ENCODE measurements around the gene BANF2. TPM values are rescaled to one million over a fixed set of nuclear protein-coding genes. Genes with fewer than 3 reads are reported as not detected.

Gene BANF2
- total RNA-seq, 6 experiments from 2014 or later = not detected

- TF ChIP-seq CTCF (IDR thresholded peaks at IDR 0.05) = no peak
- peaks cover 99% of the 10 kb centered on the region for H3K4me1 Mint-ChIP-seq (ENCODE audit: low read depth)
- H3K27me3 Mint-ChIP-seq (ENCODE audit: insufficient read depth) = peaks cover 3% of the 10 kb centered on the region
- H3K4me3 Mint-ChIP-seq = no peak overlapping the region
- no peak for DNase-seq
- no peaks in the 10 kb centered on the region for H3K9me3 Mint-ChIP-seq
- peaks cover 52% of the 10 kb centered on the region for H3K36me3 Mint-ChIP-seq (ENCODE audit: low read depth)
- peak overlapping the region; percentile 47 for H3K27ac Mint-ChIP-seq
Observed at GRCh38 chr20:17666481-17666880, 33.3 kb upstream of the BANF2 start.

- no peak for DNase-seq
- Mint-ChIP-seq H3K9me3 (no peaks in the 10 kb centered on the region), H3K4me3 (no peak overlapping the region), H3K27me3 (ENCODE audit: insufficient read depth) (peaks cover 1% of the 10 kb centered on the region), H3K4me1 (ENCODE audit: low read depth) (peaks cover 99% of the 10 kb centered on the region), H3K27ac (peak overlapping the region; percentile 67), H3K36me3 (ENCODE audit: low read depth) (peaks cover 57% of the 10 kb centered on the region)
- TF ChIP-seq CTCF (IDR thresholded peaks at IDR 0.05) = no peak
Observed at GRCh38 chr20:17667445-17667844, 32.3 kb upstream of the BANF2 start.

GRCh38 chr20:17668432-17668831 is 31.3 kb upstream of the BANF2 start:
- no peak for TF ChIP-seq CTCF (IDR thresholded peaks at IDR 0.05)
- Mint-ChIP-seq H3K27me3 (ENCODE audit: insufficient read depth) (peaks cover 1% of the 10 kb centered on the region), H3K4me3 (no peak overlapping the region), H3K27ac (peak overlapping the region; percentile 39; the same call in 1 of the 2 replicates), H3K36me3 (ENCODE audit: low read depth) (peaks cover 62% of the 10 kb centered on the region), H3K4me1 (ENCODE audit: low read depth) (peaks cover 95% of the 10 kb centered on the region), H3K9me3 (no peaks in the 10 kb centered on the region)
- DNase-seq = no peak

DNA sequence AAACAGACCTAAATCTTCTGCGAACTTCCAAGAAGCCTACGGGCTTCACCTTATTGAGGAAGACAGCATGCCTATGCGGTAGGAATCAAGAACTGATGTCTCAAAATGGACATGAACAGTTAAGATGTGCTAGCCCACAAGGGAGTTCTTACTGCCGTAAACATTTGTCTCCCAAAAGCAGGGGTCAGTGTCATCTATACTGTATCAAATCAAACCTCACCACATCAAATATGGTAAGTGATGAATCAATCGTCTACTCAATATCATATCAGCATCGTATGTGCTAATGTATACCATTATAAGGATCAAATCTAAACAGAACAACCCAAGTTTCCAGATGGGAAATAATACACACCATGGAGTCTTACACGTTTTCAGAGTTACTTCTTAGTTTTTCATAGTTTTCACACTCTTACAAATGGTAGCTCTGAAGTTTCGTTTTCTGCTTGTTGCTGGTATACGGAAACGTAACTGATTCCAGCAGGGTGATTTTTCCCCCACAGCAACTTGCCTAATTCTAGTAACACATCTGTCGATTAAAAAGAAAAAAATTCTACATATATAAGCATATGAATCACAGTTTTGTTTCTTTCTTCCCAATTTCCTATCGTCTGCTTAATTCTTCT is 30.3 kb upstream of the BANF2 start:
- Mint-ChIP-seq H3K4me1 (ENCODE audit: low read depth) (peaks cover 95% of the 10 kb centered on the region), H3K27me3 (ENCODE audit: insufficient read depth) (peaks cover 1% of the 10 kb centered on the region), H3K4me3 (no peak overlapping the region), H3K27ac (no peak overlapping the region), H3K9me3 (no peaks in the 10 kb centered on the region), H3K36me3 (ENCODE audit: low read depth) (peaks cover 62% of the 10 kb centered on the region)
- TF ChIP-seq CTCF (IDR thresholded peaks at IDR 0.05) = no peak
- DNase-seq = no peak

DNA sequence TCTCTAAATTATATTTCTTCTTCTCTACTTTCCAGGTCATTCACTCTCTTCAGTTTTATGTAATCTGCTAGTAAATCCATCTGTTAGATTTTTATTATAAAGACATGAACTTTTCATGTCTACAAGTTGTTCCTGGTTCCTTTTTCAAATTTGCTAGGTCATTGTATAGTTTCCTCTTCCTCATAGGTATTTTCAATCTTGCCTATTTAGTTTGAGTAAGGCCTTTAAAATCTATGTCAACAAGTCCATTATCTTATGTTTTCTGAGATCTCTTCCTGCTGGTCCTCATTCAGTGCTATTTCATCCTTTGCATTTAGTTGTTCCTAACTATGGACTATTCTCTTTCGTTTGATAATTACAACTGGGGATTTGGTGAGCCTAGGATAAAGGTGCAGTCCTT is 28.8 kb upstream of the BANF2 start:
- DNase-seq = no peak
- H3K36me3 Mint-ChIP-seq (ENCODE audit: low read depth) = peaks cover 73% of the 10 kb centered on the region
- TF ChIP-seq CTCF (IDR thresholded peaks at IDR 0.05) = no peak
- peak overlapping the region; percentile 25 for H3K27ac Mint-ChIP-seq
- H3K27me3 Mint-ChIP-seq (ENCODE audit: insufficient read depth) = peaks cover 1% of the 10 kb centered on the region
- no peak overlapping the region; the same call in 1 of the 2 replicates for H3K4me3 Mint-ChIP-seq
- H3K4me1 Mint-ChIP-seq (ENCODE audit: low read depth) = peaks cover 95% of the 10 kb centered on the region
- H3K9me3 Mint-ChIP-seq = no peaks in the 10 kb centered on the region
